ENCODE results near the gene S100A14. TPM values are rescaled to one million over a fixed set of nuclear protein-coding genes. Genes with fewer than 3 reads are reported as not detected.

The S100A14 gene
- total RNA-seq, 1 experiment from 2014 or later, result 0.57 TPM

DNA sequence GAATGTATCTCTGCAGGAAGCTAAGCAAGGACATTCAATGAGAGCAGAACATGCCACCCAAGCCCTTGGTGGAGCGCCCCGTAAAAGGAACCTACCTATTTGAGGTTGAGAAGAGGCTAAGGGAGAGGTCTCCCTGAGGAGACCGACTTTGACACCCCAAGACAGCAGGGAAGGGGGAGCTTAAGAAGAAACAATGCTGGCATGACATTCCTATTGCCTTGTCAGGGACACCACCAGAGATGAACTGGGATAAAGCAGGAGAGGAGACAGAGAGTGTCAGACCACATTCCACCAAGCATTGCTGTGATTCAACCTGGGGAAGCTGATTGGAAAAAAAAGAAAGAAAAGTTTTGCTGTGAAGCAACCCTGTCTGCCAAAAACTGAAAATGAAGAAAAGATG, 37.2 kb downstream of the S100A14 start:
- POLR2A ChIA-PET, result no interaction called here
- Histone ChIP-seq H3K27me3 (ENCODE audit: control insufficient read depth, insufficient read depth, low read length) (no peaks in the 10 kb centered on the region), H3K4me1 (ENCODE audit: control insufficient read depth, insufficient read depth, low read length) (no peaks in the 10 kb centered on the region; the same call in 1 of the 2 replicates), H3K4me3 (ENCODE audit: low read depth in 2 of 2, low read length in 2 of 2) (no peak overlapping the region), H3K36me3 (ENCODE audit: control insufficient read depth, insufficient read depth, low read length) (no peaks in the 10 kb centered on the region), H3K9me3 (ENCODE audit: control insufficient read depth, insufficient read depth, low read depth, low read length) (no peaks in the 10 kb centered on the region), H3K27ac (ENCODE audit: low read length) (no peak overlapping the region)
- no TSS peak for BruUV-seq (replicated peaks)
- no peak for DNase-seq (ENCODE audit: low read depth, low spot score)
- TF ChIP-seq, protein P1, sequence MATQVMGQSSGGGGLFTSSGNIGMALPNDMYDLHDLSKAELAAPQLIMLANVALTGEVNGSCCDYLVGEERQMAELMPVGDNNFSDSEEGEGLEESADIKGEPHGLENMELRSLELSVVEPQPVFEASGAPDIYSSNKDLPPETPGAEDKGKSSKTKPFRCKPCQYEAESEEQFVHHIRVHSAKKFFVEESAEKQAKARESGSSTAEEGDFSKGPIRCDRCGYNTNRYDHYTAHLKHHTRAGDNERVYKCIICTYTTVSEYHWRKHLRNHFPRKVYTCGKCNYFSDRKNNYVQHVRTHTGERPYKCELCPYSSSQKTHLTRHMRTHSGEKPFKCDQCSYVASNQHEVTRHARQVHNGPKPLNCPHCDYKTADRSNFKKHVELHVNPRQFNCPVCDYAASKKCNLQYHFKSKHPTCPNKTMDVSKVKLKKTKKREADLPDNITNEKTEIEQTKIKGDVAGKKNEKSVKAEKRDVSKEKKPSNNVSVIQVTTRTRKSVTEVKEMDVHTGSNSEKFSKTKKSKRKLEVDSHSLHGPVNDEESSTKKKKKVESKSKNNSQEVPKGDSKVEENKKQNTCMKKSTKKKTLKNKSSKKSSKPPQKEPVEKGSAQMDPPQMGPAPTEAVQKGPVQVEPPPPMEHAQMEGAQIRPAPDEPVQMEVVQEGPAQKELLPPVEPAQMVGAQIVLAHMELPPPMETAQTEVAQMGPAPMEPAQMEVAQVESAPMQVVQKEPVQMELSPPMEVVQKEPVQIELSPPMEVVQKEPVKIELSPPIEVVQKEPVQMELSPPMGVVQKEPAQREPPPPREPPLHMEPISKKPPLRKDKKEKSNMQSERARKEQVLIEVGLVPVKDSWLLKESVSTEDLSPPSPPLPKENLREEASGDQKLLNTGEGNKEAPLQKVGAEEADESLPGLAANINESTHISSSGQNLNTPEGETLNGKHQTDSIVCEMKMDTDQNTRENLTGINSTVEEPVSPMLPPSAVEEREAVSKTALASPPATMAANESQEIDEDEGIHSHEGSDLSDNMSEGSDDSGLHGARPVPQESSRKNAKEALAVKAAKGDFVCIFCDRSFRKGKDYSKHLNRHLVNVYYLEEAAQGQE (IDR thresholded peaks at IDR 0.05; ENCODE audit: insufficient read depth in 1 of 2, low read depth in 2 of 2, low read length in 1 of 2), result no peak
- TF ChIP-seq POLR2AphosphoS5 (IDR thresholded peaks at IDR 0.05; ENCODE audit: low read depth, low read length), result no peak
- no peak for TF ChIP-seq TCF7L2 (IDR thresholded peaks at IDR 0.05; ENCODE audit: low read depth, low read length)
- TF ChIP-seq, protein P2, sequence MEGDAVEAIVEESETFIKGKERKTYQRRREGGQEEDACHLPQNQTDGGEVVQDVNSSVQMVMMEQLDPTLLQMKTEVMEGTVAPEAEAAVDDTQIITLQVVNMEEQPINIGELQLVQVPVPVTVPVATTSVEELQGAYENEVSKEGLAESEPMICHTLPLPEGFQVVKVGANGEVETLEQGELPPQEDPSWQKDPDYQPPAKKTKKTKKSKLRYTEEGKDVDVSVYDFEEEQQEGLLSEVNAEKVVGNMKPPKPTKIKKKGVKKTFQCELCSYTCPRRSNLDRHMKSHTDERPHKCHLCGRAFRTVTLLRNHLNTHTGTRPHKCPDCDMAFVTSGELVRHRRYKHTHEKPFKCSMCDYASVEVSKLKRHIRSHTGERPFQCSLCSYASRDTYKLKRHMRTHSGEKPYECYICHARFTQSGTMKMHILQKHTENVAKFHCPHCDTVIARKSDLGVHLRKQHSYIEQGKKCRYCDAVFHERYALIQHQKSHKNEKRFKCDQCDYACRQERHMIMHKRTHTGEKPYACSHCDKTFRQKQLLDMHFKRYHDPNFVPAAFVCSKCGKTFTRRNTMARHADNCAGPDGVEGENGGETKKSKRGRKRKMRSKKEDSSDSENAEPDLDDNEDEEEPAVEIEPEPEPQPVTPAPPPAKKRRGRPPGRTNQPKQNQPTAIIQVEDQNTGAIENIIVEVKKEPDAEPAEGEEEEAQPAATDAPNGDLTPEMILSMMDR (IDR thresholded peaks at IDR 0.05), result no peak
- no peak for TF ChIP-seq SIN3A (IDR thresholded peaks at IDR 0.05; ENCODE audit: borderline replicate concordance, insufficient read depth, low read depth, low read length)
- CTCF ChIA-PET, result no interaction called here
- in situ Hi-C loops (cut with HindIII; ENCODE audit: low pct_unique_long_range_greater_than_20kb, low sequenced_read_pairs) (no loop called here), intact Hi-C loops (cut with micrococcal nuclease; ENCODE audit: unreplicated experiment) (loop anchor here (10.0 kb wide), 1 partner anchor 76 kb away; the partner anchor contains the start of gene SNAPIN)
- ATAC-seq, result no peak

DNA sequence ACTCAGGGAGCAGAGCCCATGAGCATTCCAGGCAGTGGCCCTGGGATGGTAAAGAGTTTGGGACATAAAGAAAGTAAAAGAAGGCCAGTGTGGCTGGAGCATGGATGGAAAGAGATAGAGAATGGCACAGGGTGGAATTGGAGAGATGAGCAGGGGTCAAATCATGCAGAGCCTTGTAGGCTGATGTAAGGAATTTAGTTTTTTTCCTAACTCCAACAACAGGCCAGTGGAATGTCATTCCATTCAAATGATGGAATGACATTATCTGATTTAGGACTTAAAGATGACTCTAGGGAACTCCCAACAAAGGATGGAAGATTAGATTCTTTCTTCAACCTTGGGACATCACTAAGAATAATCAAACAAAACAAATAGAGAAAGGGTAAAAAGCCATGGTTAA, 37.6 kb downstream of the S100A14 start:
- peak; percentile 38; the same call in 1 of the 2 replicates for ATAC-seq
- BruUV-seq (replicated peaks), result no TSS peak
- H3K36me3 ChIP-seq (ENCODE audit: control insufficient read depth, insufficient read depth, low read length), result no peaks in the 10 kb centered on the region
- no peaks in the 10 kb centered on the region for H3K9me3 ChIP-seq (ENCODE audit: control insufficient read depth, insufficient read depth, low read depth, low read length)
- TF ChIP-seq, protein P1 (IDR thresholded peaks at IDR 0.05; ENCODE audit: insufficient read depth in 1 of 2, low read depth in 2 of 2, low read length in 1 of 2), result no peak
- TF ChIP-seq SIN3A (IDR thresholded peaks at IDR 0.05; ENCODE audit: borderline replicate concordance, insufficient read depth, low read depth, low read length), result no peak
- TF ChIP-seq POLR2AphosphoS5 (IDR thresholded peaks at IDR 0.05; ENCODE audit: low read depth, low read length), result no peak
- no peaks in the 10 kb centered on the region for H3K27me3 ChIP-seq (ENCODE audit: control insufficient read depth, insufficient read depth, low read length)
- H3K4me3 ChIP-seq (ENCODE audit: low read depth in 2 of 2, low read length in 2 of 2), result no peak overlapping the region
- no peak for DNase-seq (ENCODE audit: low read depth, low spot score)
- no peaks in the 10 kb centered on the region; the same call in 1 of the 2 replicates for H3K4me1 ChIP-seq (ENCODE audit: control insufficient read depth, insufficient read depth, low read length)
- no peak overlapping the region for H3K27ac ChIP-seq (ENCODE audit: low read length)
- ChIA-PET CTCF (no interaction called here), POLR2A (no interaction called here)
- intact Hi-C loops (cut with micrococcal nuclease; ENCODE audit: unreplicated experiment), result loop anchor here (10.0 kb wide), 1 partner anchor 76 kb away; the partner anchor contains the start of gene SNAPIN
- in situ Hi-C loops (cut with HindIII; ENCODE audit: low pct_unique_long_range_greater_than_20kb, low sequenced_read_pairs), result no loop called here

All from Panc1 (cell line).